GM13976 (cell line): ENCODE results near the gene KCNH1.

Experiments used
- DNase-seq: peaks from one replicate; pipeline ENCODE4 v3.0.0; 2012; ENCODE audit warnings: low spot score
- in situ Hi-C: fragments of 300-500 bp; cut with MboI; formaldehyde crosslinking; loops from one replicate; pipeline ENCODE4 v1.12.0; 2022; ENCODE audit warnings: low sequenced_read_pairs, mixed read lengths, inconsistent platforms; ENCODE audit not compliant: unreplicated experiment
- TF ChIP-seq, protein P1 (sequence below): IDR thresholded peaks from 2 replicates; pipeline ENCODE4 v1.5.1; 2012; ENCODE audit warnings: borderline replicate concordance, mild to moderate bottlenecking; ENCODE audit not compliant: insufficient read depth; ENCODE audit errors: extremely low read depth, missing control alignments, control extremely low read depth

Gene KCNH1

DNA sequence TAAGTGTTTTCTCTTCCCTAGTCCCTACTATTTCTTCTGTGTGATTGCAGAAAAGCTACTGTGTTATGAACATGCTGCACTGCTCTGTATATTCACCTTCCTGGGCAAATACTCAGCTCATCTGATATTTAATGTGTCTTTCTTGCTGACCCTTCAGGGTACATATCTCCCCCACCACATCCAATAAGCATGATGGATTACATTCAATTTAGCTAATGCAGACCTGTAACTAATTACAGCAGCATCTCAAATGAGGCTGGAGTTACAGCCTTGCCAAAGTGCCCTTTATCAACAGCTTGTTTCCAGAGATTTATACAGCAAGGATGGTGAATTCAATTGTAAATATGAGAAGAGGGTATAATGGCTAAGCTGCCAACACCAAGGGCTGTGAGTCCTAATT lies 144.0 kb downstream of the KCNH1 start:
- TF ChIP-seq, protein P1, sequence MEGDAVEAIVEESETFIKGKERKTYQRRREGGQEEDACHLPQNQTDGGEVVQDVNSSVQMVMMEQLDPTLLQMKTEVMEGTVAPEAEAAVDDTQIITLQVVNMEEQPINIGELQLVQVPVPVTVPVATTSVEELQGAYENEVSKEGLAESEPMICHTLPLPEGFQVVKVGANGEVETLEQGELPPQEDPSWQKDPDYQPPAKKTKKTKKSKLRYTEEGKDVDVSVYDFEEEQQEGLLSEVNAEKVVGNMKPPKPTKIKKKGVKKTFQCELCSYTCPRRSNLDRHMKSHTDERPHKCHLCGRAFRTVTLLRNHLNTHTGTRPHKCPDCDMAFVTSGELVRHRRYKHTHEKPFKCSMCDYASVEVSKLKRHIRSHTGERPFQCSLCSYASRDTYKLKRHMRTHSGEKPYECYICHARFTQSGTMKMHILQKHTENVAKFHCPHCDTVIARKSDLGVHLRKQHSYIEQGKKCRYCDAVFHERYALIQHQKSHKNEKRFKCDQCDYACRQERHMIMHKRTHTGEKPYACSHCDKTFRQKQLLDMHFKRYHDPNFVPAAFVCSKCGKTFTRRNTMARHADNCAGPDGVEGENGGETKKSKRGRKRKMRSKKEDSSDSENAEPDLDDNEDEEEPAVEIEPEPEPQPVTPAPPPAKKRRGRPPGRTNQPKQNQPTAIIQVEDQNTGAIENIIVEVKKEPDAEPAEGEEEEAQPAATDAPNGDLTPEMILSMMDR = no peak
- DNase-seq = no peak
- in situ Hi-C loops = no loop called here

DNA sequence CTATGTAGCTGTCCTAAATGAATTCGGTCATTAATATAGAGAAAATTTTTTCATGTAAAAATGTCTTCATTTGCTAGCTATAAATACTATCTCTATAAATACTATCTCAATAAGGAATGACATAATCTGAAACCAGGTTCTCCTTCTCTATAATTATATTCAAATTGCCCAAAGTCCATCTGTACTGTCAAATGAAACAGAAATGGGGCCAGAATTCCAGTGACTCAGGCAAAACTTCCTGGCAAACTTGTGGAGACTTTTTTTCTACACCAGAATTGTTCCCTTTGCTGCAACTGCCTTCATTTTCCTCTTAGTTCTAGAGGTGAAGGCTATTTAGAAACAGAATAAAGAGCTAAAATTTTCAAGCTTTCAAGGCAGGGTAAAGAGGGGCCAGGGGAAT lies 152.5 kb downstream of the KCNH1 start:
- TF ChIP-seq, protein P1 = no peak
- no peak for DNase-seq

DNA sequence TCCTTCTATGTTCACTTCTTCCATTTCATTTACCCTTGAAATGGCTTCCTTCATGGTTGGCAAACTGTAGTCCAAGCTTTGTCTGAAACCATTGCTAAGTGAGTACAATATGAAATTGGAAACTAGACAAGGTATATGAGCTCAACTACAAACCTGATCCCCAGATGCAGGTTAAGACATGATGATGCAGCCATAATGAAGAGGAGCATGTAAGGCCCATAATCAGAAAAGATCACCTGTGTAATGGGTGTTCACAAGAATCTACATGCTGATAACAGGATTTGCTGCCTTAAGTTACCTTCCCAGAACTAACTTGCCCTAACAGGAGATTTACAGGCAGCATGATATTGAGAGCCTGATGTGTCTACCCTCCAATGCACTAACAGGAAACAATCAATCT lies 153.9 kb downstream of the KCNH1 start:
- TF ChIP-seq, protein P1 = no peak
- no peak for DNase-seq
- in situ Hi-C loops = no loop called here

More for the DNA sequence above, 152.5 kb downstream of the KCNH1 start:
- in situ Hi-C loops = no loop called here

DNA sequence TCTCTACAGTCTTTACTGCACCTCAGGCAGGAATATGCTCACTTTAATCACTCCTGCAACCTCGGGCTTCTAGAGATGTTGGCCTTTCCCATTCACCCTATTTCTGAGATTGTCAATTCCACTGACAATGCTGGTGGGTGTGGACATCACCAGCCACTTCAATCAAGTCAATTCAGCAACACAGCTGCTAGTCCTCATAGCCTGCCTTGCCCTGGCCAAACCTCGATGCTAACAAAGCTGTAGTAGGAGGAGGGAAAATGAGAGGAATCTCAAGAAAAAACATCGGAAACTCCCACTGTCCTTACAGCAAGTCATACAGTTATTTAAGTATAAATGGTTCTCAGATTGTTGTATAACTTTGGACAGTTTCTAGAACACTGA lies 155.0 kb downstream of the KCNH1 start:
- in situ Hi-C loops = no loop called here
- TF ChIP-seq, protein P1 = no peak
- DNase-seq = no peak

DNA sequence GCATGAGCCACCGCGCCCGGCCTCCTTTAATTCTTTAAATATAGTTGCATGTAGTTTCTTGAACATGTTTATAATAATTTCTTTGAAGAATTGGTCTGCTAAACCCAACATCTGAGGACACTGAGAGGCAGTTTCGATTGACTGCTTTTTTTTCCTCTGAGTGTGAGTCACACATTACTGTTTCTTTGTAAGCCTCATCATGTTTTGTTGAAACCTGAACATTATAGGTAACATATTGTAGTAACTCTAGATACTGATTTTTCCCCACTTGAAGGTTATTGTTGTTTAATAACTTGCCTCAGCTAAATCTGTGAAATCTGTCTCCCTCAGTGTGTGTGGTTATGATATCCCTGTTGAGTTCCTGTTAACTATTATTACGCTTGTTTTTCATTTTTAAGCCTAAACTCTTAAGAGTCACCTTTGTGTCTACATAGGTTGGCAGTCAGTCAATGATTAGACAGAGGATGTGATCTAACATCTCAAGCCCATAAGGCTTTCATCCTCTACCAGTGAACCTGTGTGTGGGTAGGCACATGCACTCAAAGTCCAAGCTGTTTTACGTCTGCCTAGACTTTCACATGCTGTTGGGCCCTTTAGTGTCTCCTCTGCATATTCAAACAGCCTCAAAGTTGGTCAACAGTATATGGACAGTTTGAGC lies 155.5 kb downstream of the KCNH1 start:
- in situ Hi-C loops = no loop called here
- DNase-seq = no peak
- TF ChIP-seq, protein P1 = no peak

DNA sequence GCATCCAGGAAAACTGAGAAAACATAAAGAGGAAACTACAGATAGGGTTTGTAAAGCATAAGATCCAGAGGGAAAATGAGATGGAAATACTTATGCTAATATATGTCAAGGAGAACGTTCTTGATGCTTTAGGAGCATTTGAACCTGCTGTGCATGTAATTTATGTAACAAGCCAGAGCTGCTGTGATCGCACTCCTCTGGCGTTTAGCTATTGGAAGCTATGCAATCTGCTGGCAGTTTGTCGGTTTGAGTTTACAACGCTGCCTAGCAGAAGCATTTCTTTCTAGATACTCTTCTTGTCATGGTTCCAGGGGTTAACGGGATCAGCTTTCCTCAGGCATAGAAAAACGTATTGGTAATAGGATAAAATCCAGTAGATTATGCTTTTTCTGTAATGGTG lies 182.7 kb downstream of the KCNH1 start:
- in situ Hi-C loops = no loop called here
- no peak for DNase-seq
- TF ChIP-seq, protein P1 = no peak
